ENCODE measurements around the gene RNF130.

DNA sequence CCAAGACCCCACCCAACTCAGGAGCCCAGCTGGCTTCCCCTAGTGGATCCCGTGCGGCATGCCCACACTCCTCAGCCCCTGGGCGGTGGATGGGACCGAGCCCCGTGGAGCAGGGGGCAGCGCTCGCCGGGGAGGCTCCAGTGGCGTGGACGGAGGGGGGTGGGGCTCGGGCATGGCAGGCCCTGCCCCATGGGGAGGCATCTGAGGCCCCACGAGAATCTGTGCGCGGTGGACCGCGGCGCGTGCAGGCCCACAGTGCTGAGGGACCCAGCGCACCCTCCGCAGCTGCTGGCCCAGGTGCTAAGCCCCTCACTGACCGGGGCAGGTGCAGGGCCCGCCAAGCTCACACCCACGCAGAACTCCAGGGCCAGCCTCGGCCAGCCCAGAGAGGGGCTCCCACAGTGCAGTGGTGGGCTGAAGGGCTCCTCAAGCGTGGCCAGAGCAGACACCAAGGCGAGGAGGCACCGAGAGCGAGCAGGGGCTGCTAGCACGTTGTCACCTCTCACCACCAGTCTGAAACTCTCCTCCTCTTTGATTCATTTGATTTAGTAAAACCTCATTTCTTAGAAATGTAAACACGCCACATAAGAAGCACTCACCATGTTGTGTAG lies 25.6 kb downstream of the RNF130 start:
- TF ChIP-seq, protein P1, sequence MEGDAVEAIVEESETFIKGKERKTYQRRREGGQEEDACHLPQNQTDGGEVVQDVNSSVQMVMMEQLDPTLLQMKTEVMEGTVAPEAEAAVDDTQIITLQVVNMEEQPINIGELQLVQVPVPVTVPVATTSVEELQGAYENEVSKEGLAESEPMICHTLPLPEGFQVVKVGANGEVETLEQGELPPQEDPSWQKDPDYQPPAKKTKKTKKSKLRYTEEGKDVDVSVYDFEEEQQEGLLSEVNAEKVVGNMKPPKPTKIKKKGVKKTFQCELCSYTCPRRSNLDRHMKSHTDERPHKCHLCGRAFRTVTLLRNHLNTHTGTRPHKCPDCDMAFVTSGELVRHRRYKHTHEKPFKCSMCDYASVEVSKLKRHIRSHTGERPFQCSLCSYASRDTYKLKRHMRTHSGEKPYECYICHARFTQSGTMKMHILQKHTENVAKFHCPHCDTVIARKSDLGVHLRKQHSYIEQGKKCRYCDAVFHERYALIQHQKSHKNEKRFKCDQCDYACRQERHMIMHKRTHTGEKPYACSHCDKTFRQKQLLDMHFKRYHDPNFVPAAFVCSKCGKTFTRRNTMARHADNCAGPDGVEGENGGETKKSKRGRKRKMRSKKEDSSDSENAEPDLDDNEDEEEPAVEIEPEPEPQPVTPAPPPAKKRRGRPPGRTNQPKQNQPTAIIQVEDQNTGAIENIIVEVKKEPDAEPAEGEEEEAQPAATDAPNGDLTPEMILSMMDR (IDR thresholded peaks at IDR 0.05), result no peak
- TF ChIP-seq EP300 (IDR thresholded peaks at IDR 0.05), result no peak
